ENCODE measurements around the gene ATAD3B.

Gene ATAD3B

GRCh38 chr1:1471389-1472052 lies at the start of gene ATAD3B:
Gene ATAD3B (plus strand): TSS chr1:1471765. CDS start chr1:1471885, 120 bp downstream.
- Histone ChIP-seq H3K9me3 (ENCODE audit: control insufficient read depth, insufficient read depth, low read depth, low read length) (no peaks in the 10 kb centered on the region), H3K4me1 (ENCODE audit: control insufficient read depth, insufficient read depth, low read length) (no peaks in the 10 kb centered on the region), H3K27ac (ENCODE audit: extremely low read depth, low read depth, low read length) (peak within 1 kb of the TSS; percentile 42), H3K4me3 (ENCODE audit: low read depth, low read length) (peak within 1 kb of the TSS; percentile 97), H3K36me3 (ENCODE audit: control insufficient read depth in 2 of 2, insufficient read depth in 1 of 2, low read length in 2 of 2) (peaks cover under 1 to 14% of the 10 kb centered on the region in 2 experiments; a peak in 2 of 3 replicates)
- ChIA-PET POLR2A (no interaction called here), CTCF (no interaction called here)
- TF ChIP-seq ZFHX2 (tag by site-specific recombination; conservative IDR thresholded peaks at IDR 0.05) (peak; percentile 52), ZNF302 (tag by site-specific recombination; IDR thresholded peaks at IDR 0.05; ENCODE audit: low read depth) (no peak), ZBTB26 (tag by site-specific recombination; optimal IDR thresholded peaks at IDR 0.05) (peak; percentile 96), KLF17 (tag by site-specific recombination; IDR thresholded peaks at IDR 0.05) (peak; percentile 84), ZNF335 (tag by site-specific recombination; conservative IDR thresholded peaks at IDR 0.05) (peak; percentile 59), ZNF112 (tag by site-specific recombination; IDR thresholded peaks at IDR 0.05) (no peak), ZBTB6 (tag by site-specific recombination; IDR thresholded peaks at IDR 0.05) (no peak), KLF16 (tag by site-specific recombination; IDR thresholded peaks at IDR 0.05) (peak; percentile 78), ZNF157 (tag by site-specific recombination; IDR thresholded peaks at IDR 0.05) (no peak), PRDM10 (tag by site-specific recombination; IDR thresholded peaks at IDR 0.05) (peak; percentile 74), KLF9 (tag by site-specific recombination; IDR thresholded peaks at IDR 0.05; ENCODE audit: low read depth) (peak; percentile 97), ZNF654 (tag by site-specific recombination; IDR thresholded peaks at IDR 0.05; ENCODE audit: low read depth) (no peak), ZNF473 (tag by site-specific recombination; IDR thresholded peaks at IDR 0.05) (no peak), ZSCAN5A (tag by site-specific recombination; IDR thresholded peaks at IDR 0.05) (no peak), YY1 (tag by site-specific recombination; IDR thresholded peaks at IDR 0.05) (no peak), ZNF266 (tag by site-specific recombination; IDR thresholded peaks at IDR 0.05; ENCODE audit: low read depth) (no peak), ZBTB49 (tag by site-specific recombination; IDR thresholded peaks at IDR 0.05; ENCODE audit: low read depth) (no peak), PRDM4 (tag by site-specific recombination; IDR thresholded peaks at IDR 0.05) (no peak), YY2 (tag by site-specific recombination; IDR thresholded peaks at IDR 0.05) (no peak), PRDM1 (tag by site-specific recombination; IDR thresholded peaks at IDR 0.05) (no peak), HOXD13 (CRISPR knock-in tag; IDR thresholded peaks at IDR 0.05; ENCODE audit: borderline replicate concordance) (no peak), ZNF585B (tag by site-specific recombination; IDR thresholded peaks at IDR 0.05) (no peak), ZNF155 (tag by site-specific recombination; IDR thresholded peaks at IDR 0.05) (no peak)

Measured in HEK293 (cell line).